NCI-H146 (cell line): ENCODE results near the gene KIF1A.
"Not testable (repeated sequence)": the region's sequence is repeated elsewhere in the genome, so short reads cannot be mapped to it uniquely, and the experiment has no call there.

Source experiments
- DNase-seq: peaks from one replicate; lab custom pipeline; 2025; lab: John Stamatoyannopoulos, UW

KIF1A gene

DNA sequence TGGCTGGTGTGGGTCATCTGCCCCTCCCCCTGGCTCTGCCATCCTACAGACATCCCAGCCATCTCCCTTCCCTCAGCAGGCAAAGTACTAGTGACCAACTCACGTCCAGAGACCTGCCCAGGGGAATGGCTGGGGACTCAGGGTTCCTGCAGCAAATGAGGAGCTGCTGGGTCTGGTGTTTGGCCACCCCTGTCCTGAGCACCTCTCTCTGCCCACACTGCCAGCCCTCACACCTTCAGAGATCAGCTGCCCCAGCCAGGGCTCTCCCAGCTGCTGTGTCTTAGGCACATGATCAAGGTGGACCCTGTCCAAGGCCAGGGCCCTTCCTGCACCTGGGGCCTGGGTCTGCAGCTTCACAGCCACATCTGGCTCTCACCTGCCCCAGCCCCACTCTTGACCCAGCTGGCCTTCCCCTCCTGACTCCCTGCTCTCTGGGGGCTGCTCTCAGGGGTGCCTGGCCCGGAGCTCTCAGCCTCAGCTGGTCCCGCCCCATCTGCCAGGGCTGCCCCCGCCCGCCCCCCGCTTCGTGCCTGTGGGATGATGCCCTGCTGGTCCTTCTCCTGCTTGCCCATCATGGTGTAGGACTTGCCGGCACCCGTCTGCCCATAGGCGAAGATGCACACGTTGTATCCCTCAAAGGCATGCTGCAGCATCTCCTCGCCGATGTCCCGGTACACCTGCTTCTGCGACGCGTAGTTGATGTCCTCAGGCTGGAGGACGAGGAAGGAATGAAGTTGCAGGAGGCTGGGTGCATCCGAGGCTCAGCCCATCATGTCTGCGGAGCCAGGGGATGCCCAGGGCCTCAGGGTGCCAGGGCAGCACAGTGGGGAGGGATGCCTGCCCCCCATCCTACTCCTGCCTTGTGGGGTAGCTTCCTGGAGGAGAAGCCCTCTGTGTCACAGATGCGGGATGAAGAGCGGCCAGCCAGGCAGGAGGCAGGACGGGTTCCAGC, 32.2 kb downstream of the KIF1A start:
- no peak for DNase-seq

DNA sequence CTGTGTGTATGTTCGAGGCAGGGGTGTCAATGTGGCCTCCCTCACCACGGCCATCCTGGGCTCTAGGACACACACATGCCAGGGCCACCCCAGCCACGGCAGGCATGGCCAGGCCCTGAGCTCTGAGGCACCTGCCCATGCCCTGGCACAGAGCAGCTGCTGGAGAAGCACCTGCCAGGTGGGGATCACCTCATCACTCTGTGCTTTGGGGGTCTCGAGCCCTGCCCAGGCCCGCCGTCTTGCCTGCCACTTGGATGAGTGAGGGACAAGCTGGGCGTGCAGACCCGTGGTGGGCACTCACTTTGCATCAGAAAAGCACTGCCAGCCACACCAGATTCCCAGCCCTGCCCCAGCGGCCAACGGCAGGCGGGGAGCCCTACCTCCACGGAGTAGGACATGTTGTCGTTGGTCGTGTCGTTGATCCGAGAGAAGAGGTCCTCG, 33.1 kb downstream of the KIF1A start:
- no peak for DNase-seq

DNA sequence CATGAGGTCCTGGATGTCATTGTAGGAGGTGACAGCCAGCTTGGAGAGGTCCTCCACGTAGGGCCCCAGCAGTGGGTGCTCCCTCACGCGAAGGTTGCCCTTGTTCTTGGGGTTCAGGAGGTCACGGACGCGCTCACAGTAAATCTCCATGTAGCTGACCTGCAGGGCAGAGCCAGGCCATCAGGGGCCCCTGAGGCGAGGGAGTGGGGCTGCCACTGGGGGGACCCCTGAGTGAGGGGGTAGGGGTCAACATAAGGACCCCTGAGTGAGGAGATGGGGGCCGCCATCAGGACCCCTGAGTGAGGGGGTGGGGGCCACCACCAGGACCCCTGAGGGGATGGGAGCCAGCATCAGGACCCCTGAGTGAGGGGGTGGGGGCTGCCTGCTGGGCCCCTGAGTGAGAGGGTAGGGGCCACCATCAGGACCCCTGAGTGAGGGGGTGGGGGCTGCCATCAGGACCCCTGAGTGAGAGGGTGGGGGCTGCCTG, 33.6 kb downstream of the KIF1A start:
- DNase-seq, result no peak

DNA sequence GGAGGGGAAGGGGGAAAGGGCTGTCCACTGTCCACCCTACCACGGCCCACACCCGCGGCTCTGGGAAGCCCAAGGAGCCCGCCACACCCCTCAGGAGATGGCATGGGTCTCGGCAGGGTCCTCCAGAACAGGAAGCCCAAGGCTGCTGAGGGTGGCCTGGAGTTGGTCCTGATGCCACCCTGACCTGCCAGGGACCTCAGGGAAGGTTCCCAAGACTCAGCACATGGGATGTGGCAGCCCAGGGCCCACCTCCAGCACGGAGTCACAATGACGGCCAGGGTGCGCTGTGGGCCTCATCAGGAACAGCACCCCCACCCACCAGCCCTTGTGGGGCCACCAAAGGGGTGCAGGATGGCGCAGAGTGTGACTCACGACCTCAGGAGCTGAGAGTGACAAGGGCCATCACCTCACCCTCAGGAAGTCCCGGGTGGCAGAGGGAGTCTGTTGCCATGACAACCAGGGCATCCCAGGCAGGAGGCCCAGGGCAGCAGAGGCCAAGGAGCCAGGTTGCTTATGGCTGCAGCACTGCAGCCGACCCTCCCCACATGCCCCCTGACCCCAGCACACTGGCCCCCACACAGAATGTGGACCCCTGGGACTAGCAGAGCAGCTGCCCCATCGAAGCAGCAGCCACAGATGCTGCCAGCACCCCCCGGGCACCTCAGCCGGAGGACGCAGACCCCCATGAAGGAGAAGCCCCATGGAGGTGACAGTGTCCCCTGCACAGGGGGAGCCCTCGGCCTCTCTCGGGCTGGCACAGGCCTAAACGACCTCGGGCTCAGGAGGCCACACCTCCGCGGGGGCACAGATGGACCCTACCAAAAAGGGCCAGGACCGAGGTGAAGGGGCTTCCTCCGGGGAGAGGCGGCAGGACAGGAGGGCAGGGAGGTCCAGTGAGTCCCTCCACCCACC, 34.3 kb downstream of the KIF1A start:
- DNase-seq, result no peak

DNA sequence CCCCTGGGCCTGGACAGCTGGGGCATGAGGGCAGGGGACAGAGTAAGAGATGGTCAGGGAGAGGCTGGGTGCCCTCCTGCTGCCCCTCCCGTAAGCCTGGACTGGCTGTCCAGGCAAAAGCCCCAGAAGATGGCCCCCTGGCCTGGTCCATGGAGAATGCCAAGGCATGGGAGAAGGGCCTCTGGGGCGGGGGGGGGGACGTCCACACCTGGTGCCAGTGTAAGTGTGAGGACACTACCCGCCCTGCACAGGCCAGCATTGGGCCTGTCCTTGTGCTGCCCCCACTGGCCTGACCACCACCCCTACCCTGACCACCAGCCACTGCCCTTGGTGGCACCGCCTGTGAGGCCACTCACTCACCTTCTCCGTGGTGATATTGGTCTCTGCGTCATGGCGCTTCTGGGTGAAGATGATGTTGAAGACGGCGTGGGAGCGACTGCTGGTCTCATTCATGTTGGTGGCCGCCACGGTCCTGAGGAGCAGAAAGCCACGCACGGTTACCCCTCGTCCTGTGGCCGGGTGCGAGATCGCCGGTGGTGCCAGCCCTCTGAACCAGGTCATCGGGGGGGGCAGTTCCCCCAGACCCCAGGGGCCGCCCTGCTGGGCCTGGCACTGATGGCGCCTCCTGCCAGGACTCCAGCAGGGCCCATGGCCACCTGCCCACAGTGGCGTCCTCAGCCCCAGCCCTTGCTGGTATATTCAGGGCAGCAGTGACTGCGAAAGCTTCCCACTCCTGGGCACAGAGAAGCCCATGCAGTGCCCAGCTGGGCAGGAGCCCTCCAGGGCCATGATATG, 35.2 kb downstream of the KIF1A start:
- no peak for DNase-seq

DNA sequence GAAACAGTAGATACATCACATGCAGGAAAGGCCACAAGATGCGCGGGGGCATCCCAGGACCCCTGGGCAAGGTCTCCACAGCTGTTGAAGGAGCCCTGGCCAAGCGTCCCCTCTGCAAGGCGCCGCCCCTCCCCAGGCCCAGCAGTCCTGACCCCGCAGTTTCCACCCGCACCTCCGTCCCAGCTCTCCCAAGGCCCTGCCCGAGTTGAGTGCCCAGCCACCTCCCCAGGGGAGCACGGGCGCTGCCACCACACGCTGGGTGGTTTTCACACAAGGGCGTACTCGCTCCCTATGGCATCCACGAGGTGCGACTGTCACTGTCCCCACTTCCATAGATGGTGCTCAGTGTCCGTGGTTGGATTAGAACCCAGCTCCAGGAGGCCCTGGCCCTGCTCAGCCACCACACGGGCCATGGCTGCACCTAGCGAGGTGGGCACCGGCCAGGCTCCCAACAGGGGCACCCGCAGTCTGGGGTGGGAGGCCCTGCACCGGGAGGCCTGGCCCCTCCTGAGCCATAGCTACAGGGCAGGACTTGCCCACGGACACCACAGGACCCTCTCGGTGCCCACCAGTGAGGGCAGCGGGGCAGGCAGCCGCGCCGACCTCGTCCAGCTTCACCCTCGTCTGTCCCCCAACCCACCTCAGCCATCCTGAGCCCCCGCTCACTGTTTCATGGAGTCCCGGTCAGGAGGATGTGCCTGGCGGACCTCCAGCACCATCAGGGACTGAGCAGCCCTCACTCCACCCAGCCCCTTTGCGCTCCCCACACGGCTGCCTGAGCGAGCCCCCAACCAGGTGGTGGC, 36.0 kb downstream of the KIF1A start:
- no peak for DNase-seq

DNA sequence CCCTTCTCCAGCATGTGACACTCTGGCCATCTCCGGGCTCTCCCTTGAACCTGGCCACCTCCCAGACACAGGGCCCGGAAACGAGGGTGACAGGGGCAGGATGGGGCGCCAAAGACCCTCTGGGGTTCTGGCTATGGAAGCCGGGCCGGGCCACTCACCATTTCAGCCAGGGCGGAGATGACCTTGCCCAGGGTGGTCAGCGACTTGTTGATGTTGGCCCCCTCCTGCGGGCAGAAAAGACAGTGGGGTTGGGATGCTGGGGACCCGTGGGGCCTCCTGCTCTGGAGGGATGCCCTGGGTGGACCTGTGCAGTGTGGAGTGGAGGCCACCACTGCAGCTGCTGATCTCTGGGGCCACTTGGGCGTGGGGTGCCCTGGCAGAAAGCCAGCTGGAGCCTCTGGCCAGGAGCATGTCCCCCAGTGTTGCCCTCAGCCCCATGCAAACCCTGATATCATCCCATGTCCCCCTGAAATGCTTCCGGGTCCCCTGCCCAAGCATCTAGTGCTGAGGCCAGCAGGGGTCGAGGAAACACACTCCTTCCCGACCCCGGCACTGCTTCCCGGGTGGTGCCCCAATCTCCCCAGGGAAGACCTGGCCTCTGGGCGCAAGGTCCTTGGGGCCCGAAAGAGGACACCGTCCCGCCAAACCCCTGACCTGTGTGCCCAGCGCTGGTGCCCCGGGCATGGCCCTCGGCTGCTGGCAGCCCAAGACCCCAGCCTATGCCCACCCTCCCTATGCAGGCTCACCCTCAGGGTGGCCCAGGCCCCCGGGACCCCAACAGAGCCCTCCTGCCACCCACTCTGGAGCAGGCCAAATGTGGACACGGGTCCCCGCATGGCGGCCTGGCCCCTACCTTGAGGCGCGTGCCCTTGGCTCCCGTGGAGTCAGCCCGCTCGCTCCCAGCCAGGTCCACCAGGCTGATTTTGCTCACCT, 36.9 kb downstream of the KIF1A start:
- no peak for DNase-seq

DNA sequence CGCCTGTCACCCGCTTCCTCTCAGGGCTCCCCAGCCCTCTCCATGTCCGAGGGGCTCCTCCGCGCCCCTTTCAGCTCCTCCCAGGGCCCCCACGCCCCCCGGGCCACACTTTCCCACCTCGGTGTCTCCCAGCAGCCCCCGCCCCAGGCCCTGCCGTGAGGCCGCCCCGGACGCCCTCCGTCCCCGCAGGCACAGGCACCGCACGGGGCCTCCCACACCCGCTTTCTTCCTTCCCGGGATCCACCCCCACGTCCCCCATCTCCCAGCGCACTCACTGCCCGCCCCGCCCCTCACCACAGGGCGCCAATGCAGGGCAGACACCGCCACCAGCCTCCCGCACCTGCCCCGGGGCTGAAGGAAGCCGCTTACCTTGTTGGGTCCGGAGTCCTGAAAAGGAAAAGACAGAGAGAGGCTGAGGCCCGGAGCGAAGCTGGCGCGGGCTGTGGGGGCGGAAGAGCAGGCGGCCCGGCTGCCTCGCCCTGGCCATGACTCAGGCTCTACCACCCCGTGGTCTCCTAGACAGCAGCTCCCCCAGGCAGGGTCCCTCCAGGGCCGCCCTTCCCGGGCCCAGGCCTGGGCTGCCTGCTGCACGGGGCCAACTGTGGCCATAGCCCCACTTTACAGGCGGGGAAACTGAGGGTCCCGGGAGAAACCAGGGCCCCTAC, 37.7 kb downstream of the KIF1A start:
- DNase-seq, result no peak

DNA sequence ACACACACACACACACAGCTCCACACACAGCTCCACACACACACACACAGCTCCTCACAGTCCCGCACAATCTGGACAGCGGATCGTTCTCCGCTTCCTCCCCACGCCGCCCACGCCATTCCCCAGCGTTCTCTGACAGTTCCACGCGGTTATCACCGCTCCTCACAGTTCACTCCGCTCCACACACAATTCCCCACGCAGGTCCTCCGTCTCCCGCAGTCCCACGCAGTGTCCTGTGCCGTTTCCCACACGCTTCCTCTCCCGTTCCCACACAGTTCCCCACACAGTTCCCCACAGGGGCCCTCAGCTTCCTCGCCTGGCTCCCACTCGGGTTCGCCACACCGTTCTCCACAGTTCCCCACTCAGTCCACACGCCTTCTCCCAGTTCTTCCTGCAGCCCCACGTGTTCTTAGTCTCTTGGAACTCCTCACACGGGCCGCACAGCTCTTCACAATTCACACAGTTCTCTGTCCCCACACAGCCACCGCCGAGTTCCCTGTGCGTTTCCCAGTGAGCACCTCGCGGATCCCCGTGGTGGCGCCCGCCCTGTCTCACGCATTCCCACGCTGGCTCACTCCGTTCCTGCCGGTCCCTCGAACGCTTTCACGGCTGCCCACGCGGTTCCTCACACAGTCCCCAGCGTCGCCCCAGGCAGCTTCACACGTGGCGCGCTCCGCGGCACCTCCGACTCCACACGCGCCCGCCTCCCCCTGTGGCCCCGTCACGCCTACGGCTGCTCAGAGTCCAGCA, 38.4 kb downstream of the KIF1A start:
- no peak for DNase-seq

DNA sequence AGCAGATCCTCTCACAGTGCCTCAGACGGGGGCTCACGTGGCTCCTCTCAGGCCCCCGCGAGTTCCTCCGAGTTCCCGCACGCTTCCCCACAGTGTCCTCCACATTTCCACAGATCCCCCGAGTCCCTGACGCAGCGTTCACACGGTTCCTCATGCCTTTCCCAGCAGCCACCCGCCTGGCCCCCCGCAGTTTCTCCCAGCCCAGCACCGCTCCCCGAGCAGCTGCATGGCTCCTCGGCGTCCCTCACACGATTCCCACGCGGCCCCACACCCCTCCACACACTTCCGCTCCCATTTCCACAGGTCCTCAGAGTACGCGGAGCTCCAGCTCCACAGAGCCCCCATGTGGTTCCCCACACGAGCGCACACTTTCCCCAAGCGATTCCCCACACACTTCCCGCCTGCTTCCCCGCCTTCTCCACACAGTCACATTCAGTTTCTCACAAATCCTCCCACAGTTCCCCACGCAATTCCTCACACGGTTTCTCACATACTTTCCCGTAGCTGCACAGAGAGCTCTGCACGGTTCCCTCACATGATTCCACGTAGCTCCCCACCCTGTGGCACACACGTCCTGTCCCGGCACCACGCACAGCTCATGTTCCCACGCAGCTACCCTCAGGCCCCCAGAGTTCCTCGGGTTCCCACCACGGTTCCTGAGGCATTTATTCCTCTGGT, 39.9 kb downstream of the KIF1A start:
- DNase-seq, result no peak

DNA sequence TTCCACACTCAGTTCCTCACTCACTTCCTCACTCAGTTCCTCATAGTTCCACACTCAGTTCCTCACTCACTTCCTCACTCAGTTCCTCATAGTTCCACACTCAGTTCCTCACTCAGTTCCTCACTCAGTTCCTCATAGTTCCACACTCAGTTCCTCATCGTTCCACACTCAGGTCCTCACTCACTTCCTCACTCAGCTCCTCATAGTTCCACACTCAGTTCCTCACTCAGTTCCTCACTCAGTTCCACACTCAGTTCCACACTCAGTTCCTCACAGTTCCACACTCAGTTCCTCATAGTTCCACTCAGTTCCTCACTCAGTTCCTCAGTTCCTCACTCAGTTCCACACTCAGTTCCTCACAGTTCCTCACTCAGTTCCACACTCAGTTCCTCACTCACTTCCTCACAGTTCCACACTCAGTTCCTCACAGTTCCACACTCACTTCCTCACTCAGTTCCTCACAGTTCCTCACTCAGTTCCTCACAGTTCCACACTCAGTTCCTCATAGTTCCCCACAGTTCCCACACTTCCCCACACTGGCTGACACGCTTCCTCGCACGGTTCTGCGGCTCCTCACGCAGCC, 40.7 kb downstream of the KIF1A start:
- DNase-seq, result not testable (repeated sequence)

DNA sequence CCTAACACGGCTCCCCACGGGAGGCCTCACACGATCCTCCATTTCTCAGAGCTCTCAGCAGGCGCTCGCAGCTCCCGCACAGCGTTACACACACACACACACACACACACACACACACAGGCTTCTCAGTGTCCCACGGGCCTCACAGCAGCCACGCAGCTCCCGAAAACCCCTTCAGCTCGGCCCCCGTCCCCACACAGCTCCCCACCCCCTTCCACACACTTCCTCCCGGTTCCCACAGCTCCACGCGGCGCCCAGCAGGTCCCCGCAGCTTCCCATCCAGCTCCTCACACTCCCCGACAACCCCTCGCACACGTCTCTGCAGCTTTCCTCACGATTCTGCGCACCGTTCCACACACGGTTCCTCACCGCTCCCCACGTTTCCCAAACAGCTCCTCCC, 41.6 kb downstream of the KIF1A start:
- no peak for DNase-seq

DNA sequence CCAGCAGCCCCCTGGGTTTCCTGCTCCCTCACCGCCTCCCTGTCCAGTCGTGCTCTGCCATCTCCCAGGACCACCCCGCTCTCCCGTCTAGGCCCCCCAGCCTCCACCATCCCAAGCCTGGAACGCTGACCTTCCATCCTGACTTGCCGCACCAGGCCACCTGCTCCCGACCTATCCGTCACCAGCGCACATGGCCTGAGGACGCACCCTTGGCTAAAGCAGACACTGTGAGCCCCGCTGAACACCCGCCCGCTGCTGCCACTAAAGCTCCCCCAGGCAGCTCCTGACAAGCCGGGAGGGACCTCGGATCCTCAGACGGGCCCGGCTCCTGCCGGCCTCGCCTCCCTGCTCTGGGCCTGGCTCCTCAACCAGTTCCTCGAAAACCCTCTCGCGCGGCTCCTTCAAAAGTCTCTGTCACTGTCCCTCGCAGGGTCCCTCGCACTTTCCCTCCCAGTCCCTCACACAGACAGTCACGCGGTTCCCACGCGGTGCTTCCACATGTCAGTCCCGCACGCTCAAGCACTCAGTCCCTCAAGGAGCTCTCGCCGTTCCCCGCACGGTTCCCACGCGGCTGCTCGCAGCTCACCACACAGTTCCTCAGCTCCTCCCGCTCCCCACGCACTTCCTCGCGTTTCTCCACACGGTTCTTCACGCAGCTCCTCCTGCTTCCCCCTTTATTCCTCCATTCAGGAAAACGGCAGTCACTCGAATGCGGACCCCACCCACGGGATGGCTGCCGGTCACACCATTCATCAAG, 42.4 kb downstream of the KIF1A start:
- DNase-seq, result no peak

DNA sequence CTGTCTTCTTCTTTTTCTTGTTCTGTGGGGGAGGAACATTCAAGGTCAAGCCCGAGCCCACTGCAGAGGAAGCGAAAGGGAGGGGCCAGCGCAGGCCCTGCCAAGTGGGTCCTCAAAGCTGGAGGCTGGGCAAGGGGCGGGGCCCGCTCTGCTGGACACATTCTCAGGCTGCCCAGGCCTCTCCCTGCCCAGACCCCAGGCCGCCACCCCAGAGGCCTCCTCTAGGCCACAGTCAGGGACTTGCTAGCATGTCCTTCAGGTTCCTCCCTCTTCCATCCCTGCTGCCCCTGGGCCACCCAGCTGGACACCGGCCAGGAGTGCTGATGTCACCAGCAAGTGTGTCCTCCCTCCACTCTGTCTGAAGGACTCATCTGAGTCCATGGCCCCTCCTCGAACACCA, 44.1 kb downstream of the KIF1A start:
- DNase-seq, result no peak

DNA sequence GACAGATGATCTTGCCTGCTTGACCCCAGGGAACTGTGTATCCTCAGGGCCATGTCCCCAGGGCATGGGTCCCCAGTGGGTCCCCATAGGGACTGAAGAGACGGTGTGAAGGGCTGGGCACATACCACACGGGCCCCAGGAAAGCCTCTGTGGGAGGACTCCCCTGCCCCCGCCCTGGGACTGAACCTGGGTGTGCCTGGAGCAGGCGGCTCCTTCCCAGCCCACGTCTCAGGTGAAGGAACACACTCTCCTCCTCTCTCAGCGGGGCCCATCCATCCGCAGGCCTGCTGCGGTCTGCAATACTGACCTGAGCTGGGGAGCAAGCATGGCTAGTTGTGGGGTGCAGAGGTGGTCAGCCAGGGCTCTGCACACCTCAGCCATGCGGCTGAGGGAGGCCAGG, 45.2 kb downstream of the KIF1A start:
- DNase-seq, result no peak

DNA sequence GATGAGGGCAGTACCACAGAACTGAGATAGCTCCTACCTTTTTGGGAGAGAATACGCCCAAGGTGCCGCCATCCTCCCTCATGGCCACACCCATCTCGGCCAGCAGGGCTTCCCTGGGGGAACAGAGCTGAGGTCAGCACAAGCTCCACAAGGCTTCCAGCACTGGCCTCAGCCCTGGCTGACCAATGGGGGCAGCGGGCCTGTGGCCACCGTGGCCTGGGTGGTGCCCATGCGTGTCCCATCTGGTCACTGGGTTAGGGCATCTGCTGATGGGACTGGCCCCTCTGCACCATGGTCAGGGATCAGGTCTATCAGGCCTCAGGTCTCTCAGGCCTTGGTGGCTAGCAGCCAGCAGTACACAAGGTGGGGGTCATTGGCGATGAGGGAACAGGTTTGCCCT, 50.9 kb downstream of the KIF1A start:
- DNase-seq, result no peak

DNA sequence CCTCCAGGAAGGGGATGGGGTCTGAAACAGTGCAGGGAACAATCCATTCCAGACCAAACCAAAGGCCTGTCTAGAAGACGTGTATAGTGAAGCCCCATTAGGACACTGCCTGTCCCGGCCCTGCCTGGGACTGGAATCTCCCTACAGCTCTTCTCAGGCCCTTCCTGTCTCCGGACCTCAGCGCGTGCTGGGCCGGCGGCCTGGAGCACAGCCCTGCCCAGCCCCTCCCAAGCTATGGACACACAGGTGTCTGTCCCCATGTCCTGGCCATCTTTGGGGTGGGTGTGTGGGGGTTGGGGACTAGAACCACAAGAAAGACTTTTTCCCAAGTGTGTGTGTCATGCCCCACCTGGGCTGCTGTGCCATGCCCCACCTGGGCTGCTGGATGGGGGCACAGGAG, 51.8 kb downstream of the KIF1A start:
- DNase-seq, result no peak
